Non-pigmented ciliary epithelial cell (primary cell): ENCODE data around the gene FGFR2.
A peak's percentile ranks its signal among the peaks of the same experiment; 100 is the strongest.

Experiments used
- DNase-seq: peaks from one replicate; pipeline ENCODE4 v3.0.0-alpha.2; 2010; ENCODE audit warnings: low read depth

Gene FGFR2

GRCh38 chr10:121553511-121554264, 44.6 kb downstream of the FGFR2 start:
- DNase-seq, result no peak

- DNase-seq, result no peak
Observed at GRCh38 chr10:121552746-121553145, 45.5 kb downstream of the FGFR2 start.

- DNase-seq, result no peak
Observed at GRCh38 chr10:121551210-121551885, 46.9 kb downstream of the FGFR2 start.

- DNase-seq, result no peak
Observed at GRCh38 chr10:121544301-121544869, 53.9 kb downstream of the FGFR2 start.

- no peak for DNase-seq
Observed at GRCh38 chr10:121543545-121543944, 54.7 kb downstream of the FGFR2 start.

GRCh38 chr10:121541450-121542120, 56.7 kb downstream of the FGFR2 start:
- no peak for DNase-seq

- DNase-seq, result no peak
Observed at GRCh38 chr10:121540732-121541395, 57.4 kb downstream of the FGFR2 start.

- no peak for DNase-seq
Observed at GRCh38 chr10:121539786-121540185, 58.5 kb downstream of the FGFR2 start.

- no peak for DNase-seq
Observed at GRCh38 chr10:121536310-121536913, 61.8 kb downstream of the FGFR2 start.

GRCh38 chr10:121535381-121535780, 62.9 kb downstream of the FGFR2 start:
- DNase-seq, result no peak

- no peak for DNase-seq
Observed at GRCh38 chr10:121532292-121532864, 65.9 kb downstream of the FGFR2 start.

GRCh38 chr10:121531830-121532178, 66.4 kb downstream of the FGFR2 start:
- DNase-seq, result no peak

GRCh38 chr10:121531076-121531829, 67.0 kb downstream of the FGFR2 start:
- DNase-seq, result no peak

GRCh38 chr10:121530481-121531075, 67.7 kb downstream of the FGFR2 start:
- DNase-seq, result no peak

GRCh38 chr10:121527690-121528089, 70.6 kb downstream of the FGFR2 start:
- DNase-seq, result peak; percentile 11

GRCh38 chr10:121526801-121527221, 71.4 kb downstream of the FGFR2 start:
- DNase-seq, result no peak

- no peak for DNase-seq
Observed at GRCh38 chr10:121526135-121526790, 72.0 kb downstream of the FGFR2 start.

GRCh38 chr10:121525251-121526134, 72.8 kb downstream of the FGFR2 start:
- no peak for DNase-seq
